Trophoblast cell (in vitro differentiated cells and primary cell): ENCODE data around the gene ADM2.

ENCODE experiments used
- DNase-seq, 2 donors: peaks; one replicate each; pipeline ENCODE4 v3.0.0-alpha.2; 2016
- H2AFZ ChIP-seq: 2 replicates; pipeline ENCODE4 v1.6.1; 2013; ENCODE audit warnings: low read length, moderate library complexity, mild to moderate bottlenecking; ENCODE audit not compliant: insufficient read depth, poor library complexity
- H2AK5ac ChIP-seq: 2 replicates; pipeline ENCODE4 v1.6.1; 2013; ENCODE audit warnings: mild to moderate bottlenecking, low read length
- H2BK120ac ChIP-seq: 2 replicates; pipeline ENCODE4 v1.6.1; 2013; ENCODE audit warnings: low read length, mild to moderate bottlenecking, moderate library complexity; ENCODE audit not compliant: insufficient read depth, poor library complexity
- H2BK12ac ChIP-seq: 2 replicates; pipeline ENCODE4 v1.6.1; 2013; ENCODE audit warnings: mild to moderate bottlenecking, low read length, moderate library complexity
- H2BK5ac ChIP-seq: 2 replicates; pipeline ENCODE4 v1.6.1; 2013; ENCODE audit warnings: low read length, low read depth, moderate library complexity, mild to moderate bottlenecking; ENCODE audit not compliant: poor library complexity
- H3K14ac ChIP-seq: 2 replicates; pipeline ENCODE4 v1.6.1; 2013; ENCODE audit warnings: mild to moderate bottlenecking, low read length
- H3K18ac ChIP-seq: 2 replicates; pipeline ENCODE4 v1.6.1; 2013; ENCODE audit warnings: mild to moderate bottlenecking, low read length
- H3K23ac ChIP-seq: 2 replicates; pipeline ENCODE4 v1.6.1; 2013; ENCODE audit warnings: low read length
- H3K27ac ChIP-seq: 2 replicates; pipeline ENCODE4 v1.5.1; 2013; ENCODE audit warnings: low read depth, mild to moderate bottlenecking, inconsistent platforms, low read length, moderate library complexity
- H3K27me3 ChIP-seq: 2 replicates; pipeline ENCODE4 v1.6.1; 2013; ENCODE audit warnings: inconsistent platforms, mild to moderate bottlenecking, low read length, moderate library complexity; ENCODE audit not compliant: insufficient read depth
- H3K36me3 ChIP-seq, 2 experiments: 1 replicate in 1 of 2; 2 replicates in 1 of 2; pipeline ENCODE4 v1.6.1; 2013; ENCODE audit warnings: low read length in 2 of 2, mild to moderate bottlenecking in 2 of 2, moderate library complexity in 1 of 2; ENCODE audit not compliant: insufficient read depth in 2 of 2, control insufficient read depth in 1 of 2
- H3K4ac ChIP-seq: 2 replicates; pipeline ENCODE4 v1.6.1; 2013; ENCODE audit warnings: low read depth, mild to moderate bottlenecking, low read length, moderate library complexity
- H3K4me1 ChIP-seq, 2 experiments: 1 replicate in 1 of 2; 2 replicates in 1 of 2; pipeline ENCODE4 v1.6.1; 2013; ENCODE audit warnings: low read length in 2 of 2, mild to moderate bottlenecking in 2 of 2, moderate library complexity in 1 of 2; ENCODE audit not compliant: insufficient read depth in 2 of 2, control insufficient read depth in 1 of 2
- H3K4me2 ChIP-seq: 2 replicates; pipeline ENCODE4 v1.6.1; 2013; ENCODE audit warnings: inconsistent platforms, mild to moderate bottlenecking, low read length, moderate library complexity
- H3K4me3 ChIP-seq: 2 replicates; pipeline ENCODE4 v1.5.1; 2013; ENCODE audit warnings: mild to moderate bottlenecking, low read depth, low read length, inconsistent platforms
- H3K79me1 ChIP-seq: one replicate; pipeline ENCODE4 v1.6.1; 2013; ENCODE audit warnings: low read length
- H3K79me2 ChIP-seq: 2 replicates; pipeline ENCODE4 v1.6.1; 2013; ENCODE audit warnings: low read length, mild to moderate bottlenecking; ENCODE audit not compliant: control insufficient read depth, insufficient read depth, poor library complexity
- H3K9ac ChIP-seq: 2 replicates; pipeline ENCODE4 v1.6.1; 2013; ENCODE audit warnings: mild to moderate bottlenecking, low read length
- H3K9me3 ChIP-seq: 2 replicates; pipeline ENCODE4 v1.6.1; 2013; ENCODE audit warnings: low read depth, mild to moderate bottlenecking, control low read depth, inconsistent platforms, low read length; ENCODE audit not compliant: insufficient read depth
- H4K12ac ChIP-seq: 2 replicates; pipeline ENCODE4 v1.6.1; 2013; ENCODE audit warnings: low read depth, mild to moderate bottlenecking, low read length, moderate library complexity
- H4K8ac ChIP-seq: 2 replicates; pipeline ENCODE4 v1.6.1; 2013; ENCODE audit warnings: low read depth, mild to moderate bottlenecking, low read length, moderate library complexity
- H4K91ac ChIP-seq: one replicate; pipeline ENCODE4 v1.6.1; 2013; ENCODE audit warnings: low read depth, mild to moderate bottlenecking, low read length, moderate library complexity
- WGBS: extraction: QIAGEN DNeasy Blood & Tissue Kit; methylation state at CpG from one replicate; pipeline ENCODE4 v1.1.7; 2013; ENCODE audit warnings: missing lambda C conversion rate; ENCODE audit not compliant: insufficient read length, insufficient coverage; ENCODE audit errors: extremely low coverage; 5-methylcytosine and 5-hydroxymethylcytosine counted together

ADM2 gene

DNA sequence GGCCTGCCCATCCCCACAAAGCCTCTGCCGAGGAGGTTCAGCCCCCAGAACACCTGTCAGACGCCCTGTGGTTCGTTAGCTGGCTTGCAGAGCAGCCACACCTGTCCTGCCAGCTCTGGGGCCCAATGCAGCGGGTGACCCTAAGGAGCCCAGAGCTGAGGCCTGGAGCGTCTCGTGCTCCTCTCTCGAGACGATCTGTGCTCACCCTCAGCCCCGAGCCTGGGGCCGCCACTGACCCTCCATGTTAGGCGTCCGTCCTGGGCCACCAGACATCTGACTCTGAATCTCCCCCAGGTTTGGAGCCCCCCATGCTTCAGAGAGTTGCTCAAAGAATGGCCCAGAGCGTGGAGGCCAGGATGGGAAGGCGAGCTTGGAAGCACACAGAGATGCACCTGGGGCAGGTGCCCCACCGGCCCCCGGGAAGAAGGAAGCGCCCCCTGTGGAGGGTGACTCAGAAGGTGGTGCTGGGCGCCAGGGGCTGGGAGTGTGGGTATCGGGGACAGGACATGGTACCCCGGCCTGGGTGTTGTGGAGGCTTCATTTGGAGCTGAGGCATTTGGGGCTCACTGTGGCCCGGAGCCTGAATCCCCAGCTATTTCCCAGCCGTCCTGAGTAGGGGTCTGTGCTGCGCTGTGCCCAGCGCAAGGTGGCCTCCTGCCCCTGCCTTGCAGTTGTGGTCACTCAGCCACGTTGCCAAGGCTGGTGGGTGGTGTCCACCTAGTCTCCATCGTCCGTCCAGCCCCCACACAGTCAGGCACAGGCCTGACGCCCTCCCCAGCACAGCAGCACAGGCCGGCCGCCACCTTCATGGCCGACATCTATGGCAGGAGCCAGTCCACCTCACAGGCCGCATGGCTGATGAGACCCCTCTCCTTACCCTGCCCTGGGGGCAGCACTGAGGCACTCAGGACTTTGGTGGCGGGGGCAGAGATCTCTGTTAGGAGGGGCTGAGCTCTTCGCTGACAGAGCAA lies 42.8 kb upstream of the ADM2 start:
- Histone ChIP-seq H2BK12ac (no peak overlapping the region), H3K79me1 (no peaks in the 10 kb centered on the region), H4K12ac (no peak overlapping the region), H3K14ac (no peak overlapping the region), H3K79me2 (no peaks in the 10 kb centered on the region), H3K18ac (no peak overlapping the region), H3K23ac (no peak overlapping the region), H3K9me3 (no peaks in the 10 kb centered on the region), H4K8ac (no peak overlapping the region), H2AFZ (no peak overlapping the region), H4K91ac (no peak overlapping the region), H3K36me3 (peaks cover 76 to 80% of the 10 kb centered on the region in 2 experiments), H3K4ac (no peak overlapping the region), H2BK5ac (no peak overlapping the region), H3K9ac (no peak overlapping the region), H3K4me2 (no peak overlapping the region), H3K27ac (no peak overlapping the region), H3K27me3 (no peaks in the 10 kb centered on the region), H2BK120ac (no peak overlapping the region), H3K4me1 (no peaks in the 10 kb centered on the region), H2AK5ac (no peak overlapping the region), H3K4me3 (no peak overlapping the region)
- WGBS = no CpG with 5 or more reads among the region's 34 CpGs
- no peak for DNase-seq

DNA sequence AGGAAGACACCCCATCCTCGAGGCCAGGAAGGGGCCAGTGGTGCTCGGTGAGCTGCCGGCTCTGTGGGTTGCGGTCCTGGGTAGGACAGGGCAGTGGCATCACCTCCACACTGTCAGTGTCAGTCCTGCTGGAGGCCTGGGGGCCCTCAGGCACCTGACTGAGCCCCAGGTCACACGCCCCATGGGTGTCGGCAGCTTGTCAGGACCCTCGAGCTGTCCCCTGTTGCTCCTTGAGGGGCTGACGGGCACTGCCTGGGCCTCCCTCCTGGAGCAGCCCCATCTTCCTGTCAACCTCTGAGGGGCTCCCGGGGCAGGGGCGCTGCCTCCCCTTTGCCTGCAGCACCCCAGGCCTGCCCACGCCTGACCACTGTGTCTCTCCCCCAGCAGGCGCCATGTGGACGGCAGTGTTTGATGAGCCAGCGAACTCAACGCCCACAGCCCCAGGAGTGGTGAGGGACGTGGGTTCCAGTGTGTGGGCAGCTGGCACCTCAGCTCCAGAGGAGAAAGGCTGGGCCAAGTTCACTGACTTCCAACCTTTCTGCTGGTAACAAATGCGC lies 42.0 kb upstream of the ADM2 start:
- H3K27ac ChIP-seq = no peak overlapping the region
- H3K4me3 ChIP-seq = no peak overlapping the region
- no peak overlapping the region for H2BK12ac ChIP-seq
- no peak overlapping the region for H4K12ac ChIP-seq
- WGBS = no CpG with 5 or more reads among the region's 17 CpGs
- H3K23ac ChIP-seq = no peak overlapping the region
- no peaks in the 10 kb centered on the region for H3K9me3 ChIP-seq
- DNase-seq = no peak
- H3K4ac ChIP-seq = no peak overlapping the region
- H3K18ac ChIP-seq = no peak overlapping the region
- no peaks in the 10 kb centered on the region for H3K4me1 ChIP-seq
- H3K4me2 ChIP-seq = no peak overlapping the region
- H2BK5ac ChIP-seq = no peak overlapping the region
- no peak overlapping the region for H4K8ac ChIP-seq
- H3K79me2 ChIP-seq = no peaks in the 10 kb centered on the region
- peaks cover 81 to 85% of the 10 kb centered on the region in 2 experiments for H3K36me3 ChIP-seq
- H3K14ac ChIP-seq = no peak overlapping the region
- H3K79me1 ChIP-seq = no peaks in the 10 kb centered on the region
- no peak overlapping the region for H2AK5ac ChIP-seq
- no peaks in the 10 kb centered on the region for H3K27me3 ChIP-seq
- no peak overlapping the region for H4K91ac ChIP-seq
- H3K9ac ChIP-seq = no peak overlapping the region
- no peak overlapping the region for H2AFZ ChIP-seq
- H2BK120ac ChIP-seq = no peak overlapping the region

DNA sequence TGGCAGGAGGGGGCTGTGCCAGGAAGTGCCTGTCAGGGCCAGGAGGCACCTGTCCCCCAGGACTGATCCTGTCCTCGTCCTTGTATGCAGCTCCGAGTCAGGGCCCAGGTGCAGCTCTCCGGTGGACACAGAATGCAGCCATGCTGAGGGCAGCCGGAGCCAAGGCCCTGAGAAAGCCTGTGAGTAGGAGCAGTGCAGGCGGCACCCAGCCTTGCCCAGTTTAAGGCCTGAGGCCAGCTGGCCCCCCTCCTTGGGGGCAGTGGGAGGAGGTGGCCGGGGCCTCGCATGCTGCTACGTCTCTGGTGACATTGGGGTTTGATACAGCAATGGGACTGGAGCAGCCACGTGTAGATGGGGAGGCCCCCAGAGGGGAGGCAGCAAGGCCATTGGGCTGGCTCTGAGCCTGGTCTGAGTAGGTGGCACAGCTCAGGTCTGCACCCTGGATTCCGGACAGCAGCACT lies 41.4 kb upstream of the ADM2 start:
- Histone ChIP-seq H2BK5ac (no peak overlapping the region), H2AFZ (no peak overlapping the region), H3K27ac (no peak overlapping the region), H3K79me2 (no peaks in the 10 kb centered on the region), H3K4me2 (no peak overlapping the region), H3K36me3 (peaks cover 83 to 86% of the 10 kb centered on the region in 2 experiments), H3K23ac (no peak overlapping the region), H3K4me1 (no peaks in the 10 kb centered on the region), H3K14ac (no peak overlapping the region), H2BK12ac (no peak overlapping the region), H3K9ac (no peak overlapping the region), H3K18ac (no peak overlapping the region), H3K9me3 (no peaks in the 10 kb centered on the region), H3K4ac (no peak overlapping the region), H3K4me3 (no peak overlapping the region), H2AK5ac (no peak overlapping the region), H2BK120ac (no peak overlapping the region), H4K12ac (no peak overlapping the region), H4K8ac (no peak overlapping the region), H3K27me3 (no peaks in the 10 kb centered on the region), H3K79me1 (no peaks in the 10 kb centered on the region), H4K91ac (no peak overlapping the region)
- WGBS = no CpG with 5 or more reads among the region's 10 CpGs
- no peak for DNase-seq

DNA sequence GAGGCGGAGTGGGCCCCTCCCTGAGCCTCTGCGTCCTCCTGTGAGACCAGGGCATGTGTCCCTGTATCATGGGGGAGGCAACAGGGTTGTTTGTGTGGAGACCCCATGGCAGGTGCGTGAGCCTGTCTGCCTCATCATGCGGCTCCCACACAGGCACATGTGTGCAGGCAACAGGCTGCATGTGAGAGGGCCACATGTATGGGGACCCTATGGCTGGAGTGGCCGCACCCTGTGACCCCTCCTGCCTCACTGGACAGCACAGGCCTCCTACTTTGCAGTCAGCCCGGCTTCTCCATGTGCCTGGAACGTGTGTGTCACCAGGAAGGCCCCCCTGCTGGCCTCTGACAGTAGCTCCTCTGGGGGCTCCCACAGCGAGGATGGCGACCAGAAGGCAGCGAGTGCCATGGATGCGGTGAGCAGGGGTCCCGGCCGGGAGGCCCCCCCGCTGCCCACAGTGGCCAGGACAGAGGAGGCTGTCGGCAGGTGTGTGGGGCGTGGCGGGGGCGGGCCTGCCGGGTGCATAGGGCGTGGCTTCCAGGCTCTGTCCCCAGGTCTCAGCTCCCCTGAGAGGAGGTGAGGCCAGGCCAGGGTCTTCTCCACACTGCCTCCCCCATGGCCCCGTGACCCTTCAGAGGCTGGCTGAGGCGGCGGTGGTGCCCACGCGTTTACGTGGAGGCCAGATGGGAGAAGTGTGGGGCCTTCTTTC lies 40.6 kb upstream of the ADM2 start:
- DNase-seq = no peak
- Histone ChIP-seq H3K9ac (no peak overlapping the region), H3K4me1 (no peaks in the 10 kb centered on the region), H4K12ac (no peak overlapping the region), H3K27ac (no peak overlapping the region), H3K79me1 (no peaks in the 10 kb centered on the region), H3K36me3 (peaks cover 83 to 86% of the 10 kb centered on the region in 2 experiments), H3K18ac (no peak overlapping the region), H2BK12ac (no peak overlapping the region), H4K8ac (no peak overlapping the region), H3K9me3 (no peaks in the 10 kb centered on the region), H3K23ac (no peak overlapping the region), H3K14ac (no peak overlapping the region), H3K79me2 (no peaks in the 10 kb centered on the region), H4K91ac (no peak overlapping the region), H3K4me3 (no peak overlapping the region), H2AFZ (no peak overlapping the region), H3K27me3 (no peaks in the 10 kb centered on the region), H2BK120ac (no peak overlapping the region), H3K4me2 (no peak overlapping the region), H2AK5ac (no peak overlapping the region), H3K4ac (no peak overlapping the region), H2BK5ac (no peak overlapping the region)
- WGBS = no CpG with 5 or more reads among the region's 26 CpGs
